Upper lobe of left lung (tissue), 4 donors: ENCODE measurements around the gene CD300LB.

ENCODE experiments used
- CTCF ChIP-seq, 6 experiments: fragments of 450-650 bp in 4 of 6; fragments of 200-600 bp in 2 of 6; sonication (generic) in 2 of 6; IDR thresholded peaks; one replicate each; pipeline ENCODE4 v1.5.1; 2016 to 2019; ENCODE audit warnings: antibody characterized with exemption in 6 of 6
- POLR2A ChIP-seq, 4 donors: fragments of 450-650 bp; IDR thresholded peaks; one replicate each; pipeline ENCODE4 v1.5.1; 2016 to 2017; ENCODE audit warnings: antibody characterized with exemption in 4 of 4, mild to moderate bottlenecking in 2 of 4
- POLR2AphosphoS5 ChIP-seq, 2 donors: sonication (generic); formaldehyde crosslinking; IDR thresholded peaks; one replicate each; pipeline ENCODE4 v1.5.1; 2017; ENCODE audit warnings: antibody characterized with exemption in 2 of 2

- TF ChIP-seq CTCF (IDR thresholded peaks at IDR 0.05) (no peak), POLR2A (IDR thresholded peaks at IDR 0.05) (no peak), POLR2AphosphoS5 (IDR thresholded peaks at IDR 0.05) (no peak)
Measured at GRCh38 chr17:74579900-74580299, 48.6 kb upstream of the CD300LB start.
